Thyroid gland (tissue), 4 donors: ENCODE data around the gene POLL.

Source experiments
- POLR2A ChIP-seq, 2 donors: fragments of 450-650 bp; IDR thresholded peaks; one replicate each; pipeline ENCODE4 v1.6.1; 2017; ENCODE audit warnings: antibody characterized with exemption in 2 of 2, mild to moderate bottlenecking in 2 of 2, moderate library complexity in 1 of 2
- TF ChIP-seq, protein P1 (sequence below), 6 experiments: fragments of 200-600 bp in 3 of 6; fragments of 450-650 bp in 3 of 6; sonication (generic) in 3 of 6; IDR thresholded peaks; one replicate each; pipeline ENCODE4 v1.5.1; 2016 to 2019; ENCODE audit warnings: antibody characterized with exemption in 6 of 6, mild to moderate bottlenecking in 2 of 6, inconsistent platforms in 1 of 6, moderate library complexity in 1 of 6

DNA sequence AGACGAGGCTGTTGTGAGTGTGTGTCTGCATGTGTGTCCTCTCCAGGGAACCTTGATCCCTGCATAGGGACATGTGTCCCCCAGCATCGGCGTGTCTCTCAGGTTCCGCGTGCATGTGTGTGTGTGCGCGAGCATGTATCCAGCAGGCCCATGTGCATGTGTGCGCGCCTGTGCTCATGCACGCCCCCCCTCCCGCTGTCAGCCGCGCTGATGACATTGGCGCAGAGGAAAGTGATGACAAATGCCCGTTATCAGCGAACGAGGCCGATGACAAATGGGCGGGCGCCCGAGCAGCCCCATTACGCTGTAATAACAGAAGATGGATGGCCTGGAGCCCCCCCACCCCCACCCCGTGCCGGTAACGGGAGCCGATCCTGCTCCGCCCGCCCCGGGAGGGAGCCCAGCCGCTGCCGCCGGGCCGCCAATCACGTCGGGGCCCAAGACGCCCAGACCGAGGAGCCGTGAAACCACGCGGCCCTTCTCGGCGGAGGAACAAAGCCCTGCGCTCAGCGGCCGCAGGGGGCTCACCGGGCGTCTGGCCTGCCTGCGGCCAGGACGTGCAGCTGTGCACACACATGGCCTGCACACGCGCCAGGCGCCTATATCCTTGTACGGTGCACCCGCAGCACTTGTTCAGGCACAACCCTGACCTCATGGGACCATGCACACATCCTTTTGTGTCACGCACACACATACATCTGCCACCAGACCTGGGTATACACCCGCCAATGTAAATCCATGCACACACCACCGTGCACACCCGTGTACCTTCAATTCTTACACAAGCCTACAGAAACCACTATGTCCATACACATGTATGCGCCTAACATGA is 21.5 kb downstream of the POLL start:
- TF ChIP-seq, protein P1, sequence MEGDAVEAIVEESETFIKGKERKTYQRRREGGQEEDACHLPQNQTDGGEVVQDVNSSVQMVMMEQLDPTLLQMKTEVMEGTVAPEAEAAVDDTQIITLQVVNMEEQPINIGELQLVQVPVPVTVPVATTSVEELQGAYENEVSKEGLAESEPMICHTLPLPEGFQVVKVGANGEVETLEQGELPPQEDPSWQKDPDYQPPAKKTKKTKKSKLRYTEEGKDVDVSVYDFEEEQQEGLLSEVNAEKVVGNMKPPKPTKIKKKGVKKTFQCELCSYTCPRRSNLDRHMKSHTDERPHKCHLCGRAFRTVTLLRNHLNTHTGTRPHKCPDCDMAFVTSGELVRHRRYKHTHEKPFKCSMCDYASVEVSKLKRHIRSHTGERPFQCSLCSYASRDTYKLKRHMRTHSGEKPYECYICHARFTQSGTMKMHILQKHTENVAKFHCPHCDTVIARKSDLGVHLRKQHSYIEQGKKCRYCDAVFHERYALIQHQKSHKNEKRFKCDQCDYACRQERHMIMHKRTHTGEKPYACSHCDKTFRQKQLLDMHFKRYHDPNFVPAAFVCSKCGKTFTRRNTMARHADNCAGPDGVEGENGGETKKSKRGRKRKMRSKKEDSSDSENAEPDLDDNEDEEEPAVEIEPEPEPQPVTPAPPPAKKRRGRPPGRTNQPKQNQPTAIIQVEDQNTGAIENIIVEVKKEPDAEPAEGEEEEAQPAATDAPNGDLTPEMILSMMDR (IDR thresholded peaks at IDR 0.05), result no peak
- TF ChIP-seq POLR2A (IDR thresholded peaks at IDR 0.05), result no peak
